NT2/D1 (cell line): ENCODE data around the gene ATP5PO.

Experiments used
- SUZ12 ChIP-seq: IDR thresholded peaks from 2 replicates; pipeline ENCODE4 v1.6.1; 2011; ENCODE audit not compliant: insufficient read length, insufficient read depth; ENCODE audit errors: extremely low read depth
- YY1 ChIP-seq: IDR thresholded peaks from 2 replicates; pipeline ENCODE4 v1.6.1; 2011; ENCODE audit not compliant: insufficient read length, insufficient read depth
- ZNF274 ChIP-seq: IDR thresholded peaks from 2 replicates; pipeline ENCODE4 v1.6.1; 2011; ENCODE audit warnings: mild to moderate bottlenecking, low read depth, low read length

- TF ChIP-seq ZNF274 (no peak), YY1 (no peak), SUZ12 (no peak)
These were observed 580 bp upstream of the ATP5PO start for GRCh38 chr21:33916200-33916567.
